ENCODE results near the gene C8B.

C8B gene

DNA sequence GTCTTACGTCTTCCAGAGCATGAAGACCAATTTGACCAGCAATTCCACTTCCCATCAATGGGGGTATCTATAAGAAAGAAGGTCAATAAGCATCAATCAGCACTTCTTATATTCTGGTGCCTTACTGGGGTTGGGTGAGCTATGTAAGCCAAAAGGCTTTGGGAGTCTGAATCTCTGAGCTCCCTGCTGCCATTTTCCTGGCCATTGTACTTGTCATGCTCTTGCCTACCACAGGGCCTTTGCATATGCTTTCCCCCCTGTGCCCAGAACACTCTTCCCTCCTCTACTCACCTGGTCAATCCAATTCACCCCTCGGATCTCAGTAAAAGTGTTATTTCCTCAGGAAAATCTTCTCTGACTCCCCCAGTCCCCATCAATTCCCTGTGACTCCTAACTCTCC, 36.3 kb downstream of the C8B start:
- DNase-seq (ENCODE audit: low read depth), result no peak

- DNase-seq (ENCODE audit: low read depth), result no peak
Measured at GRCh38 chr1:56927986-56928385, 37.8 kb downstream of the C8B start.

DNA sequence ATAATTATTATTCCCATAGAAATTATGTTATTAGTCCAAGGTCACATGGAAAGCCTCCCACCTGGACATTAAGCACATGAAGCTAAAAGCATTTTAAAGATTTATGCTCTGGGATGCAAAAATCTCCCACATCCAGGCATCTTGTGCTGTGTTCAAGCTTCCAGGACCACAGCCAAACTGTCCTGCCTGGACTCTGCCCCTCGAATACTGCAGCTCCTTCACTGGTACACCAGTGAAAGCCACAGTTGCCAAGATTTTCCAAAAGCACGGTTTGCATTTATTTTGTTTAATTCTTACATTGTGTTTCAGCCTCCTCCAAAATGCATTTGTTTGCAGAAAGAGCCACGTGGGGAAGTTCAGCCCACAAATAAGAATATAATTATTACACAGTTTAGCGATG, 38.6 kb downstream of the C8B start:
- DNase-seq (ENCODE audit: low read depth), result no peak

- DNase-seq (ENCODE audit: low read depth), result no peak
Measured at GRCh38 chr1:56925193-56925592, 40.6 kb downstream of the C8B start.

GRCh38 chr1:56924116-56924515, 41.7 kb downstream of the C8B start:
- DNase-seq (ENCODE audit: low read depth), result no peak

- DNase-seq (ENCODE audit: low read depth), result no peak
Measured at GRCh38 chr1:56923201-56923600, 42.6 kb downstream of the C8B start.

GRCh38 chr1:56922507-56922906, 43.3 kb downstream of the C8B start:
- DNase-seq (ENCODE audit: low read depth), result no peak

- no peak for DNase-seq (ENCODE audit: low read depth)
Measured at GRCh38 chr1:56922070-56922469, 43.7 kb downstream of the C8B start.

- DNase-seq (ENCODE audit: low read depth), result no peak
Measured at GRCh38 chr1:56921479-56921878, 44.3 kb downstream of the C8B start.

GRCh38 chr1:56920591-56921001, 45.2 kb downstream of the C8B start:
- no peak for DNase-seq (ENCODE audit: low read depth)

GRCh38 chr1:56917356-56917755, 48.5 kb downstream of the C8B start:
- DNase-seq (ENCODE audit: low read depth), result no peak

- no peak for DNase-seq (ENCODE audit: low read depth)
Measured at GRCh38 chr1:56916630-56917029, 49.2 kb downstream of the C8B start.

DNA sequence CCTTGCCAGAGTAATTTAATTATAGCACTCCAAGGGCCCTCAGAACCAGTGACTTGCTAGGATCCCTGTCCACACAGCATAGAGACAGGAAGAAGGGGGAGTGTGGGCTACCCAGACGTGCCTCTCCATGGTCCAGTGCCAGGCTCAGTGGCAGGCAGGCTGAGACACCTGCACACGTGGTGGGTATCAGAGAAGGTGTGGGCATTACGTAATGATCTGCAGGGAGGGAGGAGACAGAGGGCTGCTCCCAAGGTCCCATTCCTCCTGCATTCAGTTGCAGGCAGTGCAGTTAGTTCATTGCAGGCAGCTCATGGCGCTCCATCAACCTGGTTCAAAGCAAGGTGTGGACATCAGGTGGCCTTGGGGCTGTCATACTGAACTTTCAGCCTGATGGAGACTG, 49.9 kb downstream of the C8B start:
- DNase-seq (ENCODE audit: low read depth), result no peak

DNA sequence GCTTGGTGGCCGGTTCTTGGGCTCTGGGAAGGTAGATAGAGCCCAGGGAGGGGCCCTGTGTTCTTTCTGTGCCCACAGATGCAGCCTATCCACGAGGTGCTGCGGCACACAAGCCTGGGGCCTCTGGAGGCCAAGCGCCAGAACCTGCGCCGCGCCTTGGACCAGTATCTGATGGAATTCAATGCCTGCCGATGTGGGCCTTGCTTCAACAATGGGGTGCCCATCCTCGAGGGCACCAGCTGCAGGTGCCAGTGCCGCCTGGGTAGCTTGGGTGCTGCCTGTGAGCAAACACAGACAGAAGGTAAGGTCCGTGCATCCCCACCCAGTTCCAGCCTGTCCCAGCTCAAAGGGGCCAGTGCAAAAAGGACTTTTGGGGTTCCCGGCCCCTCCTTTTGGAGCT, 53.5 kb downstream of the C8B start:
- no peak for DNase-seq (ENCODE audit: low read depth)

- no peak for DNase-seq (ENCODE audit: low read depth)
Measured at GRCh38 chr1:56911098-56911938, 54.5 kb downstream of the C8B start.

DNA sequence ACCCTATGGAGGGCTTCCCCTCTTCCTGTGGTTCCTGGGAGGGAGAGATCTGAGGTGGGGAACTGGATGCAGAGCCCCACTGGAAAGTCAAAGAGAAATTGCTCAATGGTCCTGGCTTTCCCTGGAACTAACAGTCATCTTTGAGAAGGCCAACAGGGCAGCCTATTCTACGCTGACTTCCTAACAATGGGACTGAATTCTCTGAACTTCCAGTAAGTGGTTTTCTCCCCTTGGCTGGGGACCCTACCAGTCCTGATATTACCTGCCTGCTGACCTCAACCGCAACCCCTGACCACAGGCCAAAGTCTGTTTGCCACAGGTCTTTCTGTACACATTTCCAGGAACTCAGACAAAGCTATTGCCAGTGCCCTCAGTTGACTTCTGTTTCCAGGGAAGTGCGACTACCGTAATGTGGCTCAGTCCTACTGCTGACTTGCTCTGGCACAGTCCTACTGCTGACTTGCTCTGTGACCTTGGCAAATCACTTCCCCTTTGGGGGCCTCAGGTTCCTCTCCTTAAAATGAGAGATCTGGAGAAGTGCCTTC, 55.3 kb downstream of the C8B start:
- DNase-seq (ENCODE audit: low read depth), result no peak

DNA sequence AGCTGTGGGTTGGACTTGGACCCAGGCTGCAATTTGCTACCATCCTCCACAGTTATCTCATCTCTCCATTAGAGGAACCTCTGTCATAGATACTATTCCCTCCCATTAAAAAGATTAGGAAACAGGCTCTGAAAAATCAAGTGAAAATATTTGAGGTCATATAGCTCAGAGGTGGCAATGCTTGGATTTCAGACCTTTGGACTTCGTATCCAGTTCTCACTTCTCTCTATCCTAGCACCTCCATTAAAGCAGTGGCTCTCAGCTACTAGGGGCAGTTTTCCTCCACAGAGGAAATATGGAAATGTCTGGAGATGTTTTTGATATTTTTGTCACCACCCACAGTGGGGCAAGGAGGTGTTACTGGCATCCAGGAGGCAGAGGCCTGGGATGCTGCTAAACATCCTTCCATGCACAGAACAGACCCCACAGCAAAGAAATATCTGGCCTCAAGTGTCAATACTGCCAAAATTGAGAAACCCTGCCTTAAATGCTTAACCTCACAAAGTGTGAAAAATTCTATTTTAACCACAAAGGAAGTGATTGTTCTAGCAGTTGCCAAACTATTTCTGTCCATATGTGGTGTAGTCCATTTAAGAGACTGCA, 57.1 kb downstream of the C8B start:
- no peak for DNase-seq (ENCODE audit: low read depth)

DNA sequence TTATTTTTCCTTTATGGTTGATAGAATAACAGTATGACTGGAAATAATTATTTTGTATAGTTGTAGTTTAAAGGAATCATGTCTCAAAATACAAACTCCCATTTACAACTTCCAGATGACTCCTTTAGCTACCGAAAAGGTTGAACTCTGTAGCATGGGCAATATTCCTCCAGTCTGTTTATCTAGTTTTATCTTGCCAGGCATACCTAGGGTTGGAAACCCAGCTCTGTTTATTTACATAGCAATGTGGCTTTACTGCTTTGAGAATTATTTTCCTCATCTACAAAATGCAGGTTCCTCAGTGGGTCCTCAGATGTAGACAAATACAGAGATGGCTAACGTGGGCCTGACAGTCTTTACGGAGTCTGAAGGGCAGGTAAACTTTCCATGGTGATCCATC, 60.1 kb downstream of the C8B start:
- no peak for DNase-seq (ENCODE audit: low read depth)

GRCh38 chr1:56904663-56905397, 61.0 kb downstream of the C8B start:
- no peak for DNase-seq (ENCODE audit: low read depth)

GRCh38 chr1:56903778-56904177, 62.0 kb downstream of the C8B start:
- DNase-seq (ENCODE audit: low read depth), result no peak

DNA sequence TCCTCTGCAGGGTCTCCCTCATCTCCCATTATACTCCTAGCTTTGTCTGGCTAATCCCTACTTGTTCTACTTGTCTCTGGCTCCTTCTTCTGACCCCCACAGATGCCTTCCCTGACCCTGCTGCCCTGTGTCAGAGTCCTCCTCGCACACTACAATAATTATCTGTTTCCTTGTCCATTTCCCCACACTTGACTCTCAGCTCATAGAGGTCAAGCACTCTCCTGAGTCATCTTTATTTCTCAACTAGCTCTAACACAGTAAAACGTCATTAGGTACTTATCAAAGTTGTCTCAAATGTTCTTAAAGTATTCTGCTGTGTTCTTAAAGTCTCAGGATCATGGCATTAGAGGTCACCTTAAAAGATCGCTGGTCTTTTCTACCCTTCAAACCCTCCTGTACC, 64.1 kb downstream of the C8B start:
- no peak for DNase-seq (ENCODE audit: low read depth)

DNA sequence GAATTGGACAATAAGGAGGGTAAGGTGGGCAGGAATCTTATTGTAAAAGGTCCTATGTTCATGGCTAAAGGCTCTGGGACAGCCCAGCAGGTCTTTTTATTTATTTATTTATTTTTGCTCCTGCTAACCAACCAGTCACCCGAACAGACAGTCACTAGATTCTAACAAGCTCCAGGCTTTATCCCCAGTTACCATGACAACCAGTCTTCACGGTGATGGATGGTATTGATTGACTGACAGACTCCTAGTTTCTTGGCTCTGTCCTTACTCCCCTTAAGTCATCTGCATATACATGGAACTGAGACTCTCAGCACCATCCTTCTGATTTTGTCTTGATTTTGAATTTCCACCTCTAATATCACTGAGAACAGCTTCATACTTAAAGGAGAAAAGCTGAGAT, 66.9 kb downstream of the C8B start:
- no peak for DNase-seq (ENCODE audit: low read depth)

DNA sequence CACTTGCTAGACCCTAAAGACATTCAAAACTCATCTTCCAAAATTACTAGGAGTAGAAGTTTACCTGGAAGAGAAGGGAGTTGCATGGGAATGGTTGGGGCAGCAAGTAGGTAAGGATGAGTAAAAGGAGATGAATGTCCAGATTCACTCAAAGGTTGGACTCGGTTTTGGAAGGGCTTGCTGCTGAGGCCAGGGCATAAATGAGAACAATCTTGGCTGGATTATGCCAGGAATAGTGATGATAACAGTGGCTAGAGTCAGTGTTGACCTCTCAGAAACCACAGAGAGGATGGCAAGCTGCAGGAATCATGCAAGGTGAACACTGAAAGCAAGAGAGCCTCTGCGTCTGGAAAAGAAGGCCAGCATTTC, 67.8 kb downstream of the C8B start:
- no peak for DNase-seq (ENCODE audit: low read depth)
